C4-2B (cell line): ENCODE results near the gene UBXN7.

Source experiments
- CTCF ChIP-seq: fragments of 450-650 bp; conservative IDR thresholded peaks from 2 replicates; pipeline ENCODE4 v1.5.1; 2017; ENCODE audit warnings: mild to moderate bottlenecking
- ZFX ChIP-seq: fragments of 450-650 bp; IDR thresholded peaks from 2 replicates; pipeline ENCODE4 v1.6.1; 2017

- no peak for TF ChIP-seq CTCF
- no peak for TF ChIP-seq ZFX
Observed at GRCh38 chr3:196326936-196327335, 105.3 kb downstream of the UBXN7 start.
